HG03521 (cell line): ENCODE results near the gene CD47.

Experiments
- ATAC-seq: cut with Tn5 transposase; IDR thresholded peaks from one replicate; pipeline ENCODE4 v1.9.1; 2021; ENCODE audit warnings: mild to moderate bottlenecking, moderate library complexity; ENCODE audit not compliant: unreplicated experiment

CD47 gene

DNA sequence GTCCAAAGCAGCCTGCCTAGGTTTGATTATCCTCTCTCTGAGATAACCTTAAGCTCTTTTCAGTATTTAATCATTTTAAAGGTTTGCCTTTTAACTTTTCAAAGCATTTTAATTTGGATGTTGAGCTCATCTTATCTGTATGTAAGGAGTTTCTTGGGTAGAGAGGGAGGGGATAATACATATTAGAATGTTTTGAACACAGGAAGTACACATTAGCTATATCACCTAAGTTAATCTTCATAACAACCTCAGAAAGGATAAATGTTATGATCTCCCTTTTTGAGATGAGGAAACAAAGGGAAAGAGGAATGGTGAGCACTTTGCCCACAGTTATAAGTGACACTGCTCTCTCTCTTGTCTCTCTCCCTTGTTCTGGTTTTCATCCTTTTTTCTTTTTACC, 2.2 kb upstream of the CD47 start:
- no peak for ATAC-seq

GRCh38 chr3:108092501-108092900, 1.7 kb upstream of the CD47 start:
- no peak for ATAC-seq

- ATAC-seq, result no peak
Observed at GRCh38 chr3:108091498-108092250, 843 bp upstream of the CD47 start.

DNA sequence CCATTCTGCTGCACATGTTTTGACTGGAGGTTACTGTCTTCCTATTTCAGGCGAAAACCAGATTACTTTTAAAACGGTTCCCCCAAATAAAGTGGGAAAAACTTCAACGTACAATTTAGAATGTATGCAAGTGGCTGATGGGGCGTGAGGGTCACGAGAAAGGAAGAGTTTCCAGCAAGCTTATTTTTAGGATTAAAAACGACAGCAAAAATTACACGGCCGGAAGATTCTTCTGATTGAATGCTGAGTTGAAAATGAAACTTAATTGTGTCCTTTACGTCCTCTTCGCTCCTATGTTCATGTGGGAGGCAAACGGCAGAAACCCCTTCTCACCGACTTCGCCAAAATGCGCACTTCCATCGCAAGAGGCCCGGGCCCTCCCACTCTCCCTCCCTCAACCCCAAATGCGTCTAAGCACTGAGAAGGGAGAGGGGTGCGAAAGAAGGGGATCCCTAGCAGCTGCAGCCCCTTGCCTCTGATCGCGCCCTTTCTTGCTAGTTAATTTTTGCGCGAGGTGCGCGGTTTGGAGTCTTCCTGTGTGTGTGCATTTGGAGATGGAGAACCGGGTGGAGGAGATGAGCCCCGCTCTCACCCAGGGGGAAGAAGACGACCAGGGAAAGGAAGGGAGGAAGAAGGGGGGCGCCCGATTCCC, 656 bp downstream of the CD47 start:
- no peak for ATAC-seq

DNA sequence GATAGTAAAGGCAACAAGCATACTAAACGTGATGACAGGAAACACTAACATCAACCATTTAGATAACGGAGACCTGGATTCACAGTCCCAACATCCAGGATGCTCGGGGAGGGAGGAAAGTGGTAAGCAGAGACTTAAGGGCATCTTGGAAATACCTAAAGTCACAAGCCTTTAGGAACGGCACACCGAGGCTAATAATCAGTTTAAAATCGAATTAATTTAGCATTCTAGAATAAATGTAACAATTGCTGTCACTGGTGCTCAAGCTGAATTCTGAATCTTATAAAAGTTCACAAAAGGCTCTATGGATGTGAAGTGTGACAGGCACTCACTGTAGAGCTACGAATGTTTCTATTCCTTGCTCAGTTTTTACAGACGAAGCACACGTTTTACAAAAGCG, 1.3 kb downstream of the CD47 start:
- no peak for ATAC-seq

GRCh38 chr3:108088697-108089096, 2.1 kb downstream of the CD47 start:
- peak; percentile 39 for ATAC-seq

DNA sequence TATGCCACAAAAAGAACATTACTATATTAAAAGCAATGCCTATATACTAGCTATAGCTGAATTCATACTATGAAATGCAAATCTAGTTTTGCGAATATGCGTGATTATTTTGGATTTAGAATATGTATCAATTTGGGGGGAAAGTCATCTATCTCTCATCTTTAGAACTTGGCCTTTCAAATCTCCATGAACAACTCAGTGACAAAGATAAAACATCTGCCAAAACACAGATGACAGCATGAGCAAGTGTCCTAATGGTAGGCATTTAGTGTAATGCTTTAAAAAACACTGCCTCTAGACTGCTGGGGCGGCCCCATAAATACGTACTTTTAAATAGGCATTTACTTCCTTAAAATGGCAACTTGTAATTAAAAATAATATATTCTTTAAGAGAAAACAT, 2.7 kb downstream of the CD47 start:
- no peak for ATAC-seq

GRCh38 chr3:108086653-108087052, 4.2 kb downstream of the CD47 start:
- ATAC-seq, result no peak

GRCh38 chr3:108085810-108086350, 5.0 kb downstream of the CD47 start:
- no peak for ATAC-seq

DNA sequence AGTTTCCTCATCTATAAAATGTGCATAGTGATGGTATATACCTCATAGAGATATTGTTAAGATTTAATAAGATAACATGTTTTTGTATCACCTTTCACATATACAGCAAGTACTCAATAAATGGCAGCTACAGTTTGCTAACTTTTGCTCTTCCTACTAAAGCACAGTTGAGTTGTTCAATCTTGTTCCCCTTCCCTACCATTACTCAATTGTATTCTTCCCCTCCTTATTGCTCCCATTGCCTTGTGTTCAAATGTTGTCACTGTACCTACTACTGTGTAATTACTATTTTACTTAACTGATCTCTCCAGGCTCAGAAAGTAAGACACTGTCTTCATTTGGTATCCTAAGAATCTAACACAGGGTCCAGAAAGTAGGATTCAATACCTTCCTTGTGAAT, 5.5 kb downstream of the CD47 start:
- ATAC-seq, result no peak

- ATAC-seq, result no peak
Observed at GRCh38 chr3:108079877-108080276, 11.0 kb downstream of the CD47 start.

DNA sequence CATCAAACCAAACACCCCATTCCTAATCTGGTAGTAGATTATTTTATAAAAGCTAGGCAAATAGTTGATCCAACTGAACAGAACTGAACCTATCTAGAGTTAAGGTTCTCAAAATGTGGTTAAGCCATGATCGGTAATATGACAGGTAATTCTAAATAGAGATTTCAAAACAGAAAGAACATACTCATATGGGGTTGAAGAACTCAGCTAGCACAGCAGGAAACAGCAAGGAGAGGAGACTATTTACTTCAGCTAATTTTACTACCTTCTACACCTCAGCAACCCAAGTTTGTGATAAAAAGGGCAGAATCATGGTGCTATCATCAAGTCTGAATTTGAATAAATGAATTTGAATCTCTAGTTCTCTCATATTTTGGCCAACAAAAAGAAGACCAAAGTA, 11.8 kb downstream of the CD47 start:
- ATAC-seq, result no peak

GRCh38 chr3:108076564-108076963, 14.3 kb downstream of the CD47 start:
- no peak for ATAC-seq

DNA sequence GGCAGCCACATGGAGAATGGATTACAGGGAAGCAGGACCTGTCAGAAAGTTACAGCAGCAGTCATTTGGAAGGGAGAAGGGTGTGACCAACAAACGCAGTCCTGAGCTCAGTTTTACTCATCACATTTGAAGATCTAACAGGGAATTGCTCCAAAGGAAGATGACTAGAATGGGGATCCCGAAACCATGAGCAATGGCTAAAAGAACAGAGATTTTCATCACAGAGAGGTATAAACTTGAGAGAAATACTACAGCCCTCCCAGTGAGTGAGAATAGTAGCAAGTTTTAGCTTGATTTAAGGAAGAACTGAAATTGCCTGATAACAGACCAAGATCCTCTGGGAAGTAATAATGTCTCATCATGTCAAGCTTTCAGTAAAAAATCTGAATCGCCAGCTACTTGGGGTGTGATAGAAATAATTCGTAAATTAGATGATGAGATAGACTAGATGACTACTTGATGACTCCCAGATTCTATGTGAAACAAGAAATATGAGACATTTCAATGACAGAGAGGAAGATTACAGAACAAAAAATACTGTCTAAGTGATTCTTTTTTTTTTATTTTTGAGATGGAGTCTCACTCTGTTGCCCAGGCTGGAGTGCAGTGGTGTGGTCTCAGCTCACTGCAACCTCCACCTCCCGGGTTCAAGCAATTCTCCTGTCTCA, 16.9 kb downstream of the CD47 start:
- no peak for ATAC-seq

DNA sequence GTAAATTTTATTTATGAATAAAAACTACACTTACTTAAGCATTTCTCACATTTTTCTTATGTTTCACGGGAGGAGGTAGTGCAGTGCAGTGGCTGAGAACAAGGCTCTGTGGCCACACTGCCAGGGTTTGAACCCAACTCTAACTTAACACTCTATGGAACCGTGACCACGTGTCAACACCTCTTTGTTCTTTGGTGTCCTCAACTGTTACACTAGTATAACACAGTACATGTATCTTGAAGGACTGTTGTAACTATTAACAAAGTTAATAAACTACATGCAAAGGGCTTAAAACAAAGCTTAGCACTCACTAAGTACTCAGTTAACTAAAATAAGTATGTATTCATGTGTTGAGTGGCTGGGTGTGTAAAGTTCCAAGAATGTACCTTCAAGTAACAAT, 19.5 kb downstream of the CD47 start:
- no peak for ATAC-seq

DNA sequence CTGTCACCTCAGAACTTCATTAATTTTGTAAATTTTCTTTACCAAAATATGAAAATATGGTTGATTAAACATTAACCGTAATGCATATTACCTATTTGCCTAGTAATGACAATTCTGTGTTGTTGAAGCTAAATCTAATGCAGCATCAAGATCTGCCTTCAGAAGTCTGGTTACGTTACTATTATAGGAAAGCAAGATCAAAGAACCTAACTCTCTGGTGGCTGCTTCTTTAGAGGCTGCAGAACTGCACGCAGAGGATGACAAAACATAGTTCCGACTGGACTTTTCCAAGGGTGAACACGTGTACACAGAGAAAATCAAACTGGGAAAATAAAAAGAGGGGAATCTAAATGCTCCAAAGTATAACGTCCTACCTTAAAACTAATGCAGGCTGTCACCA, 20.5 kb downstream of the CD47 start:
- no peak for ATAC-seq

GRCh38 chr3:108067768-108068167, 23.1 kb downstream of the CD47 start:
- ATAC-seq, result no peak

- ATAC-seq, result no peak
Observed at GRCh38 chr3:108065096-108065495, 25.7 kb downstream of the CD47 start.

GRCh38 chr3:108064293-108064887, 26.4 kb downstream of the CD47 start:
- no peak for ATAC-seq

- ATAC-seq, result no peak
Observed at GRCh38 chr3:108062051-108062450, 28.8 kb downstream of the CD47 start.

DNA sequence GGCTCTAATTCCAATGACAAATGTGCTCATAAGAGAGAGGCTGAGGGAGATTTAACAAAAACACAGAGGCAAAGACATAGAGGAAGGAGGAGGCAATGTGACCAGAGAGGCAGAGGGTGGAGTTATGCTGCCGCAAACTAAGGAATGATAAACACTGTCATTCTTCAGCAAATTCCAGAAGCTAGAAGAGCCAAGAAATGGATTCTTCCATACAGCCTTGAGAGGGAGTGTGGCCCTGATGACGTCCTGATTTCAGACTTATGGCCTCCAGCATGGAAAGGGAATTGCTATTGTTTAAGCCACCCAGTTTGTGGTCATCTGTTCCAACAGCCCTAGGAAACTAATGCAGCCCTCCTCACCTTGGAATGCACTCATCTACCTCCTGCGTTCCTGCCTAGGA, 30.5 kb downstream of the CD47 start:
- ATAC-seq, result no peak

DNA sequence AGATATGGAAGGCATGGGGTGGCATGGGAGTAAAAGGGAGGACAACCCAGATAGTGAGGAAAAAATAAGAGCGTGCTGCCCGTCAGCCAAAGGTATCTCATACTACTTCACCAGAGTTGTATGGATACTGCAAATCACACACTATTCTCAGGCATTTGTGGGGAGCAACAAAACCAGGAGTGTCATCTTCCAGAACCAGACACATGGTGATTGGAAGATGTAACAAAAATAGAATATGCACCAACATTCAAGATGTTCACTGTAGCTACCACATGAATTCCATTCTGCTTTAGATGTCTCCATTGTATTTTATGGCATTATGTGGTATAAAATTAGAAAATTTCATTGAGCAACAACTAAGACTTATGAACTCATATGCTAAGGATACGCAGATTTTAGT, 34.9 kb downstream of the CD47 start:
- no peak for ATAC-seq
